A172 (cell line): ENCODE results near the gene RORB. TPM values are rescaled to one million over a fixed set of nuclear protein-coding genes. Genes with fewer than 3 reads are reported as not detected.
A peak's percentile ranks its signal among the peaks of the same experiment; 100 is the strongest.

Source experiments
- DNase-seq: peaks from one replicate; pipeline ENCODE4 v3.0.0-alpha.2; 2015; ENCODE audit warnings: low spot score
- total RNA-seq: library from RNA; depleted of rRNA; stranded (reverse); fragments of >200 nt; shearing (Covaris generic); gene quantifications from 2 replicates; pipeline ENCODE4 v1.2.3, GENCODE V29; 2014

RORB gene
- total RNA-seq, 1 experiment from 2014 or later: not detected

GRCh38 chr9:74598874-74599273 lies 101.7 kb downstream of the RORB start:
- no peak for DNase-seq

- DNase-seq: no peak
Observed at GRCh38 chr9:74609671-74610405, 112.7 kb downstream of the RORB start.

GRCh38 chr9:74610523-74611061 lies 113.5 kb downstream of the RORB start:
- no peak for DNase-seq

GRCh38 chr9:74630228-74630627 lies 133.1 kb downstream of the RORB start:
- DNase-seq: no peak

- no peak for DNase-seq
Observed at GRCh38 chr9:74639112-74639511, 142.0 kb downstream of the RORB start.

- no peak for DNase-seq
Observed at GRCh38 chr9:74642376-74642775, 145.2 kb downstream of the RORB start.

GRCh38 chr9:74643303-74643923 lies 146.3 kb downstream of the RORB start:
- no peak for DNase-seq

GRCh38 chr9:74644023-74644422 lies 146.9 kb downstream of the RORB start:
- DNase-seq: no peak

GRCh38 chr9:74645007-74645639 lies 148.0 kb downstream of the RORB start:
- peak; percentile 1 for DNase-seq

GRCh38 chr9:74653410-74654080 lies 156.4 kb downstream of the RORB start:
- DNase-seq: no peak

- DNase-seq: no peak
Observed at GRCh38 chr9:74662674-74663073, 165.5 kb downstream of the RORB start.

- no peak for DNase-seq
Observed at GRCh38 chr9:74663439-74663838, 166.3 kb downstream of the RORB start.

GRCh38 chr9:74666625-74667316 lies 169.6 kb downstream of the RORB start:
- DNase-seq: no peak

- no peak for DNase-seq
Observed at GRCh38 chr9:74672237-74672636, 175.1 kb downstream of the RORB start.

- no peak for DNase-seq
Observed at GRCh38 chr9:74674077-74674476, 176.9 kb downstream of the RORB start.

- no peak for DNase-seq
Observed at GRCh38 chr9:74681906-74682305, 184.8 kb downstream of the RORB start.

GRCh38 chr9:74683322-74683721 lies 186.2 kb downstream of the RORB start:
- no peak for DNase-seq

- DNase-seq: no peak
Observed at GRCh38 chr9:74691058-74691457, 193.9 kb downstream of the RORB start.

- no peak for DNase-seq
Observed at GRCh38 chr9:74696520-74696919, 199.4 kb downstream of the RORB start.

GRCh38 chr9:74697535-74697934 lies 200.4 kb downstream of the RORB start:
- no peak for DNase-seq

GRCh38 chr9:74711341-74711740 lies 214.2 kb downstream of the RORB start:
- no peak for DNase-seq

- no peak for DNase-seq
Observed at GRCh38 chr9:74718709-74719108, 221.6 kb downstream of the RORB start.
